ELF-1 (cell line): ENCODE results near the gene TMEM54.

Experiments
- DNase-seq: peaks from one replicate; pipeline ENCODE4 v3.0.0-alpha.2; 2016; ENCODE audit warnings: low read depth, low spot score

TMEM54 gene

DNA sequence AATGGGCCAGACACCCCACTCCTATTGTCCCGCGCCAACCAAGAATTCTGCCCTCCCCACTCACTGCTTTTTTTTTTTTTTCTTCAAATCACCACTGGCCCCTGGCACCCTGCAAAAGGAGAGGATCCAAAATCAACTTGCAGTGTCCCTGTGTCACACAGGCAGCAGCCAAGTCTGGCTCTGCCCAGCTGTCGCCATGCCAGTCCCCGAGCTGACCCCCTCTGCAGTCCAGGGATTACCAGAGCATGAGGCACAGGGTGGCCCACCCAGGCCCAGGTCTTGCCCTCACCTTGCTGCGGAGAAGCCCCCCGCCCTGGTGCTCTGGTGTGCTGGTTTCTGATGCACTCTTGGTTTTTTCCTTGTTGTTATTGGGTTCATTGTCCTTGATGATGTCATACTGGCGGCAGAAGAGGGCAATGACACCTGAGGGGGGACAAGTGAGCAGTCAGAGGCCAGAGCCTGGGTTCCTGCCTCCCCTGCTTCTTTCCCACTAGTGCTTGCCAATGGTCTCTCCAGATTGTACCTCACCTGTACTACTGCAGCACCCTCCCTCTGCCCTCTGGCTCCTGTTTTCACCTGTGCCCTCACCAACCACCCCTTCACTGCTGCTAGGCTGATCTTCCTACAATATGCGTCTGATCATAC, 36.7 kb downstream of the TMEM54 start:
- no peak for DNase-seq

DNA sequence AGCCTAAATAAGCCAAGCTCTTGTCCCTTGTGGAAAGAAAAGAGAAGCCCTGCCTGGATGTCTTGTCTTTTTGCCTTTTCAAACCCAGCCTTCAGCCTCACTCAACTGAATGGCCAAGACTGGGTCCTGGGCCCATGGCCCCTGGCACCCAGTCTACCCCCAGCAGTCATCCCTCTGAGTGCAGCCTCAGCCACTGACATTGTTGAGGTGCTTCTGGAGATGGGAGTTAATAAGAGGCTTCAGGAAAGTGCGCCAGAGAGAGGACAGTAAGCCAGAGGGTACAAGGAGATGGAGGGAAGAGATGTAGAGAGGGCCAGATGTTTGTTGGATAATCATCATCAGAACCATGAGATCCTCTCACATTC, 37.3 kb downstream of the TMEM54 start:
- no peak for DNase-seq

DNA sequence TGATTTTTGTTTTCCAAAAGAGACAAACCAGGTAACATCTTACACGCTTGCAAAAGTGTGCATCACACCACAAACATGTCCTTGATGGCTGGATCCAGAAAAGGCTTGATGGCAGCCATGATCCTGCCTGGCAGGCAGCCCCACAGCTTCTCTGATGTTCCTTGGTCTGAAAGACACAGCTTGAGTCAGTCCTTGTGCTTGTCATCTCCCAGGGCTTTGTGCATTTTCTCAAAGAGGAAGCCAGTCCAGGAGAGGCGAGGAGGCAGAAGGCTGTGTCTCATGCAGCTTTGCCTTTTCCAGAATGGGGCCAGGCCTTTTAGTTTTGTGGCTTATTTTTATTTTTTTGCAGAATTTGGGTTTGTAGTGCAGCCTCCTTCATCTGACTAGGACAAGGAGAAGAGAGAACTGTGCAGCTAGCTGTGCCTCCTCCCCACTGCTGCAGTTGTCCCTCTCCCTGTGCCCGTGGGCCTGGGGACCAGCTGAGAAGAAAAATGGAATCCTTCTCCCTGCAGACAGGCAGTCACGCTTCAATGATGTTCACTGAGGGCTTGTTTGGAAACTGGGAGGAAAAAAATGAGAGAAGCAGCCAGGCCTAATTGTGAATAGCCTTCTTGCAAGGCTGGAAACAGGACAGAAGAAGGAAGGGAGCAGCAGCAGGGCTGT, 37.8 kb downstream of the TMEM54 start:
- DNase-seq = no peak

DNA sequence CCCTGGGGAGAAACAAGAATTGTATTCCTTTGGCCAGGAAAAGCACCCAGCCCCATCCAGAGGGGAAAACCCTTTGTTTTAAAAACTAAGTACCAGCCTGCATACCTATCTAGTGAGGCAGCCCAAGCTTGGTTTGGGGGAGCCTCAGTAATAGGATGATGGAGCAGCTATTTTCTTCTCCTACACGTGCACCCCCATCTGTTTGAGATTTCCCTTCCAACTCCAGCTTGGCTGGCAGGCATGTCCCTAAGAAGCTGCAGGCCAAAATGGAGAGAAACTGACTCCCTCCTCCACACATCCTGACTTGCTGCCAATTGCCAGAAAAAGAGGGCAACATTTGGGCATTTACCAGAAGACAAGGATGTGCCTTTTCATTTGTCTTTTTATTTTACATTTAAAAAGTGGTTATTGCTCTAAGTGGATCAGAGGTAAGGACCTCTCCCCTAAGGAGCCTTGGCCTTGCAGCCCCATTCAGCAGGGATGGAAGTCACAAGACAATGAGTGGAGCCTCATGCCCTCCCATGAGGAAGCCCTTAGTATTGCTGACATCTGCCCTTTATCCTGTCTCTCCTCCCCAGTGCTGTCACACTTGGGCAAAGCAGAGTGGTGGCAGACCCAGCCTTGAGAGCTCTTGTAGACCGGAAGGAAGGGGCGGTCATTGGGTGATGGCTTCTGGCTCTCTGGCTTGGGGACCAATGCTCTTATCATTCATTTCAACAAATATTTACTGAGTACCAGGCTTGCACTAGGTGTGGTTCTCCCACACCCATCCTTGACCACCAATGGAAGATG, 39.1 kb downstream of the TMEM54 start:
- DNase-seq = no peak

DNA sequence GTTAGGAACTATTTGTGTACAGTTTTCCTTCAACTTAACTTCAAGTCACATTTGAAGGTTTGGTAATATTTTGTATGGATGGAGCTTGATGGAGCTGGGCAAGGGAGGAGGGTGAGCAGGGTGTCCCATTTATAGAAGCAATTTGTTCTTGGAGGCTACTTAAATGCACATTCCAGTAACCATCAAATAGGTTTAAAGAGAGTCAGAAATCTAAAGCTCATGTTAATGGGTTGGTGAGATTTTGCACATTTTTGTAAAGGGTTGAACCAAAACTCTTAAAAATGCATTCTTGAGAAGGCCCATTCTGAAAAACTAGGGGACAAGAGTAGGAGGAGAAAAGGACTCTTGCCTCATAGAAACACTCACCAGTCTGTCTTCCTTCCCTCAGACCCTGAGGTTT, 40.6 kb downstream of the TMEM54 start:
- DNase-seq = no peak

DNA sequence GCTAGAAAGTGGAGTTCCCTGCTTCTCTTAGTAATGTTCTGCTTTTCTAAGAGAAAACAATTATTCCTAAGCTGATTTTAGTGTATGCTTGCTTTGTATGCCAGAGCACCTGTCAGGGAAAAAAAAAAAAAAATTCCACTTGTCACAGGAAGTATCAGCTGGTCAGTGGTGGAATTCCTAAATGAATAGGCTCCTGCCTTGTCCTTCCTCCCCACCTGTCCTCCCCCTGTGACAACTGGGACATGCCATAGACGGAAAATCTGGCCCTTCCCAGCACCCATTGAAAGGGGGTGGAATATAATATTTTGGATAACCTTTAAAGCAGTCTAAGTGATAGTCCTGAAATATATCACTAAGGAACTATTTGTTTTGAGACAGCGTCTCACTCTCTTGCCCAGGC, 41.3 kb downstream of the TMEM54 start:
- no peak for DNase-seq

DNA sequence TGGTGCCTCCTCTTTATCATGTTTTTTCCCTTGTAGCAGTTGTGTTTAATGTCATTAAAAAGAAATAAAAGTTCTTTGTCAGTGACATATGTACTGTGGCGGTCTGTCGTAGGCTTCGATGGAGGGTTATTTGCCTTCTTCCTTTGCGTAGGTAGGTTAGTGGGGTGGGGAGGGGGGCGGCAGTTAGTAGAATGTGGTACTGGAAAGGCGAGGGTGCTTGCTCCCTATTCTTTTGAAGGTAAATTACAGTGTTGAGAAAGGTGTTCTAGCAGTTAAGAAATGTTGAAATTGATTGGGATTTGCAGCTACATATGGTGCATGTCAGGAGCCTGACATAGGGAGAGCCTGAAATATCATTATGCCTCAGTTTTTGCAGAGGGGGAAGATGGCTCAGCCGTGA, 42.4 kb downstream of the TMEM54 start:
- no peak for DNase-seq

DNA sequence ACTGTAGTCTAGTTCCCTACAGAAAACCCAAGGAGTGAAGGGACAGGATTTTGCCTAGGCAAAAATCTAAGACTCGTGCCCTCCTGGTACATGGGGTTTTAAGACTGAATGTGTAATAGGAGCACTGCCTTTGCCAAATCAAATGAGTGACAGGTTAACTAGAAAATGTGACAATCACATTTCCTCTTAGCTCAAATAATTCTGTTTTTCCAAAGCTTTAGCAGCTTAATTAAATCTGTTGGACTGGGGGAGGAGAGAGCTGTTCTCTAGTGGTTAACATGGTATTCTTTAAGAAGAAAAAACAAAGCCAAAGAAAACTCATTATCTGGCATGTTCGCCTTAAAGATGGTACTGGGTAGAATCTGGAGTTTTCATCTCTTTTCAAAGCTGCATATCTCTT, 43.1 kb downstream of the TMEM54 start:
- no peak for DNase-seq

DNA sequence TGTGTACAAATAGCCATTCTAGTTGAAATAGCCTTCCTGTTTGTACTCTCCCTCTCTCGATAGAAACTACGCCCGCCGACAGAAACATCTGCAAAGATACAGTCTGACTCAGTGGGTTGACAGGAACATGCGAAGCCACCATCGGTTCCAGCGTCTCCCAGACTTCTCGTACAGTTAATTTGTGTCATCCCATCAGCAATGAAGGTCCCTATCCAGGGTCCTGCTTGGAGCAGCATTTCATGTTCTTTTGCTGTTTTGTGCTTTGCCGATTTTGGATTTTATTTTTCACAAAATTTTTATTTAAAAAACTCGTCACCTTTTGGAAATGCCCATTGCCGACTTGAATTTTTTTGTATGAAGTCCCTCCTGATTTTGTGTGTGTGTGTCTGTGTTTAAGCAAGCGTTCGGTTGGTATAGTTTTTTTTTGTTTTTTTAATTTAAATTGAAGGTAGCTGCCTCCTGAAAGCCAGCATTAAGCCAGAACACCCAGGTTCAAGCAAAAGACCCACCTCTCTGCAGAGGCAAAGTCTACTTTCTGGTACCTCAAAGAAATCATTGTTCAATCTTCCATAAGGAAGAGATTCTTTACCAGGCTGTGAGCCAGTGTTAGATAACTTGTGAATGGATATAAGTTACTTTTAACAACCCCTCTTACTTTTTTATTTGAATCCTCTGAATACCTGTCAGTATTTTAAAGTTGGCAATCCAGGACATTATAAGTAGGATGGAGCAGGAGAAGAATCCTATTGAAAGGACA, 45.1 kb downstream of the TMEM54 start:
- no peak for DNase-seq

DNA sequence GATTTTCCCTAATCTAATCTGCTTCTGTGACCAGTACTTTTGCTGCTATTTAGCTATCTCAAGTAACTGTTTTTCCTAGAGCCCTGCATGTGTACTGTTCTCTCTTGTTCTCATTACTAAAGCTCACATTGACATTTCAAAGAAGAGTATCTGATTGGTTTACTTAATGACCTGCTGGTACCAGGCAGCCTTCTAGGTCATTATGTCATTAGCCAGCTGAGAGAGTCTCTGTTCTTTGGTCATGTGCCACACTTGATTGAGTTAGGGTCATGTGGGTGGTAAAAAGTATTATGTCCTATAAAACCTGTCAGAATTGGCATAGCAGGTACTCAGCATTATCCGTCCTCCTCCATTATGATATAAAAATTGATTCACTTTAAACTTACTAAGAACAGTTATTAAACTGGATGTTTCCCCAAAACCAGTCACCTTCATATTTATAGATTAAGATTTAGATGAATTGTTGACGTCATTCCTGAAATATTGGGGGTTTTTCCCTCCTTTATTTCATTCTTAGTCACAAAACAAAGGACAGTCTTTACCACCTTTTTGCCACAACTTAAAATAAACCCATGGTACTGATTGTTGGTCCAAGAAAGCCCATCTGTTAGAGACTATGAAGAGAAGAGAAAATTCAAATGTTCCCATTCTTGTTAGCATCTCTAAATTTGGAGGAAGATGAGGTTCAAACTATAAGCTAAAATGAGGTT, 52.7 kb downstream of the TMEM54 start:
- DNase-seq = no peak
